Astrocyte (in vitro differentiated cells and primary cell): ENCODE data around the gene TTC33. TPM values are rescaled to one million over a fixed set of nuclear protein-coding genes. Genes with fewer than 3 reads are reported as not detected.

Source experiments
- DNase-seq: peaks from one replicate; pipeline ENCODE4 v3.0.0-alpha.2; 2010; ENCODE audit warnings: low read depth
- FAIRE-seq: peaks from 2 replicates; lab custom pipeline; 2011; peaks lifted over from hg19 to GRCh38; lab: Jason Lieb, UNC
- H2AFZ ChIP-seq: 2 replicates; pipeline ENCODE4 v1.6.0; 2012; ENCODE audit warnings: low read depth, low read length, inconsistent platforms
- H3K27ac ChIP-seq: 2 replicates; pipeline ENCODE4 v1.5.1; 2011; ENCODE audit warnings: low read depth, low read length, inconsistent platforms
- H3K27me3 ChIP-seq: 2 replicates; pipeline ENCODE4 v1.6.0; 2011; ENCODE audit warnings: low read length, inconsistent platforms; ENCODE audit not compliant: insufficient read depth
- H3K36me3 ChIP-seq: 2 replicates; pipeline ENCODE4 v1.5.1; 2011; ENCODE audit warnings: low read length, inconsistent platforms; ENCODE audit not compliant: insufficient read depth
- H3K4me1 ChIP-seq: 2 replicates; pipeline ENCODE4 v1.5.1; 2011; ENCODE audit warnings: low read length, inconsistent platforms; ENCODE audit not compliant: insufficient read depth
- H3K4me2 ChIP-seq: 2 replicates; pipeline ENCODE4 v1.6.0; 2012; ENCODE audit warnings: low read length, inconsistent platforms
- H3K4me3 ChIP-seq: 2 replicates; pipeline ENCODE4 v1.5.1; 2011; ENCODE audit warnings: low read depth, mild to moderate bottlenecking, low read length, inconsistent platforms; ENCODE audit not compliant: insufficient read depth
- H3K79me2 ChIP-seq: 2 replicates; pipeline ENCODE4 v1.6.0; 2012; ENCODE audit warnings: mild to moderate bottlenecking, low read length, inconsistent platforms; ENCODE audit not compliant: insufficient read depth
- H3K9ac ChIP-seq: 2 replicates; pipeline ENCODE4 v1.6.0; 2012; ENCODE audit warnings: mild to moderate bottlenecking, low read length, inconsistent platforms
- H3K9me3 ChIP-seq: 2 replicates; pipeline ENCODE4 v1.5.1; 2012; ENCODE audit warnings: low read depth, mild to moderate bottlenecking, low read length, inconsistent platforms; ENCODE audit not compliant: insufficient read depth
- H4K20me1 ChIP-seq: 2 replicates; pipeline ENCODE4 v1.6.0; 2012; ENCODE audit warnings: low read length, inconsistent platforms; ENCODE audit not compliant: insufficient read depth
- H3K27ac Mint-ChIP-seq: one replicate; pipeline ENCODE4 v1.8.0; 2021; ENCODE audit warnings: mild to moderate bottlenecking, mixed read lengths; ENCODE audit not compliant: unreplicated experiment
- H3K27me3 Mint-ChIP-seq: one replicate; pipeline ENCODE4 v1.8.0; 2021; ENCODE audit warnings: low read depth, mixed read lengths; ENCODE audit not compliant: unreplicated experiment
- H3K36me3 Mint-ChIP-seq: one replicate; pipeline ENCODE4 v1.8.0; 2021; ENCODE audit warnings: low read depth, mixed read lengths; ENCODE audit not compliant: unreplicated experiment
- H3K4me1 Mint-ChIP-seq: one replicate; pipeline ENCODE4 v1.8.0; 2021; ENCODE audit warnings: low read depth, mixed read lengths; ENCODE audit not compliant: unreplicated experiment
- H3K4me3 Mint-ChIP-seq: one replicate; pipeline ENCODE4 v1.8.0; 2021; ENCODE audit warnings: mild to moderate bottlenecking, moderate library complexity, mixed read lengths; ENCODE audit not compliant: unreplicated experiment
- H3K9me3 Mint-ChIP-seq: one replicate; pipeline ENCODE4 v1.8.0; 2021; ENCODE audit warnings: mild to moderate bottlenecking, mixed read lengths; ENCODE audit not compliant: unreplicated experiment
- CTCF ChIP-seq: IDR thresholded peaks from 2 replicates; pipeline ENCODE4 v1.5.1; 2011; ENCODE audit warnings: low read depth, mild to moderate bottlenecking, inconsistent platforms, low read length, moderate library complexity; ENCODE audit not compliant: insufficient read depth
- EZH2 ChIP-seq: IDR thresholded peaks from 2 replicates; pipeline ENCODE4 v1.6.1; 2012; ENCODE audit warnings: mild to moderate bottlenecking, low read length, inconsistent platforms; ENCODE audit not compliant: insufficient read depth
- total RNA-seq: library from RNA; stranded (reverse); gene quantifications from 2 replicates; pipeline ENCODE4 v1.2.1, GENCODE V29; 2021

The TTC33 gene
- total RNA-seq, 1 donor from 2014 or later = 13.3 TPM

- peak overlapping the region; percentile 92 for H3K4me3 Mint-ChIP-seq
These were observed 74.9 kb downstream of the TTC33 start for GRCh38 chr5:40680741-40681362.

GRCh38 chr5:40679913-40680681, 75.7 kb downstream of the TTC33 start, which contains the start of gene PTGER4:
PTGER4 (plus strand) TSS chr5:40679915; CDS start chr5:40680994, 1,079 bp downstream.
- Mint-ChIP-seq H3K27me3 (peaks cover 20% of the 10 kb centered on the region), H3K4me1 (peaks cover 23% of the 10 kb centered on the region), H3K4me3 (peak within 1 kb of the TSS; percentile 92), H3K27ac (peak within 1 kb of the TSS; percentile 95), H3K9me3 (peaks cover 4% of the 10 kb centered on the region), H3K36me3 (peaks cover 6% of the 10 kb centered on the region)
- Histone ChIP-seq H3K36me3 (no peaks in the 10 kb centered on the region), H2AFZ (peak within 1 kb of the TSS; percentile 75), H3K4me3 (peak within 1 kb of the TSS; percentile 79), H3K79me2 (peaks cover 35% of the 10 kb centered on the region), H3K9me3 (no peaks in the 10 kb centered on the region), H3K27me3 (no peaks in the 10 kb centered on the region), H3K9ac (peak within 1 kb of the TSS; percentile 85), H3K27ac (peak within 1 kb of the TSS; percentile 97), H4K20me1 (peaks cover 9% of the 10 kb centered on the region), H3K4me2 (peak within 1 kb of the TSS; percentile 96), H3K4me1 (peaks cover 38% of the 10 kb centered on the region)
- FAIRE-seq = no peak
- TF ChIP-seq EZH2 (no peak), CTCF (no peak)
- DNase-seq = no peak

More at GRCh38 chr5:40680741-40681362, 74.9 kb downstream of the TTC33 start:
- H3K79me2 ChIP-seq = peaks cover 35% of the 10 kb centered on the region
- no peaks in the 10 kb centered on the region for H3K27me3 ChIP-seq
- DNase-seq = no peak
- H4K20me1 ChIP-seq = peaks cover 9% of the 10 kb centered on the region
- H3K9me3 ChIP-seq = no peaks in the 10 kb centered on the region
- H3K36me3 Mint-ChIP-seq = peaks cover 6% of the 10 kb centered on the region
- H3K9me3 Mint-ChIP-seq = peaks cover 4% of the 10 kb centered on the region
- TF ChIP-seq EZH2 = no peak
- peak; percentile 10 for TF ChIP-seq CTCF
- peaks cover 38% of the 10 kb centered on the region for H3K4me1 ChIP-seq
- peaks cover 23% of the 10 kb centered on the region for H3K4me1 Mint-ChIP-seq
- H3K27me3 Mint-ChIP-seq = peaks cover 20% of the 10 kb centered on the region
- H2AFZ ChIP-seq = peak overlapping the region; percentile 73
- peak overlapping the region; percentile 85 for H3K9ac ChIP-seq
- no peak for FAIRE-seq
- H3K4me3 ChIP-seq = peak overlapping the region; percentile 79
- H3K27ac ChIP-seq = no peak overlapping the region
- no peaks in the 10 kb centered on the region for H3K36me3 ChIP-seq
- peak overlapping the region; percentile 96 for H3K4me2 ChIP-seq
- H3K27ac Mint-ChIP-seq = no peak overlapping the region
